ENCODE data around the gene SKAP1. TPM values are rescaled to one million over a fixed set of nuclear protein-coding genes. Genes with fewer than 3 reads are reported as not detected.

SKAP1 gene
- total RNA-seq, 1 donor from 2014 or later: 0.27 TPM

DNA sequence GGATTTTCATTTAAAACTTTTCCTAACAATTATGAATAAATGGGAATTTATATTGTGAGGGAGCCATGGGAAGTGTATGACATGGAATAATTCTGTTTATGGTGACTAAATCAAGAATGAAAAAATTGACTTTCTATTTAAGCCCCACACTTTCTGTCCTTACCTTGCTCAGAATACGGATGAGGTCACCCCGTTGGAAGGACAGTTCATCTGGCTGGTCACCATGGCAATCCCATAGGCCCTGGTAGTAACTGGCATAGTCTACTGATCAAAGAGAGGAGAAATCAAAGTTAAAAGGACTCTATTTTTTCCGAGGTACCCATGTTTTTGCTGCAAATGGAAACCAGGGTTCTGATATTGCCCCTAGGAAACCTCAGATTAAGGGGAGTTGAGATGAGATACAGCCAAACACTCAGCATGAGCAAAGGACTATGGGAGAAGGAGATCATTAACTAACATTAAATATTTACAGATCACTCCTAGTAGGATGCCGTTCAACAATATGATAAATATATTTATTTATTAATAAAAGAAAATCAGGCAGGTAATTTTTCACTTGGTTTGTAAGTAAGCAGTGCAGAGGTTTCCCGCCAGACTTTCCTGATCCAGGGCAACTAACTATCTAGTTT, 267.6 kb downstream of the SKAP1 start:
- no peak overlapping the region for H3K4me3 ChIP-seq
- H3K4me1 ChIP-seq: no peaks in the 10 kb centered on the region
- no peaks in the 10 kb centered on the region for H3K9me3 ChIP-seq (replicated peaks)
- no peak overlapping the region for H3K27ac ChIP-seq (replicated peaks)
- intact Hi-C loops (cut with micrococcal nuclease): no loop called here
- DNase-seq: no peak
- H3K36me3 ChIP-seq: no peaks in the 10 kb centered on the region
- peaks cover 43% of the 10 kb centered on the region for H3K27me3 ChIP-seq (ENCODE audit: low read depth)
- TF ChIP-seq CTCF (IDR thresholded peaks at IDR 0.05; ENCODE audit: borderline replicate concordance): no peak

DNA sequence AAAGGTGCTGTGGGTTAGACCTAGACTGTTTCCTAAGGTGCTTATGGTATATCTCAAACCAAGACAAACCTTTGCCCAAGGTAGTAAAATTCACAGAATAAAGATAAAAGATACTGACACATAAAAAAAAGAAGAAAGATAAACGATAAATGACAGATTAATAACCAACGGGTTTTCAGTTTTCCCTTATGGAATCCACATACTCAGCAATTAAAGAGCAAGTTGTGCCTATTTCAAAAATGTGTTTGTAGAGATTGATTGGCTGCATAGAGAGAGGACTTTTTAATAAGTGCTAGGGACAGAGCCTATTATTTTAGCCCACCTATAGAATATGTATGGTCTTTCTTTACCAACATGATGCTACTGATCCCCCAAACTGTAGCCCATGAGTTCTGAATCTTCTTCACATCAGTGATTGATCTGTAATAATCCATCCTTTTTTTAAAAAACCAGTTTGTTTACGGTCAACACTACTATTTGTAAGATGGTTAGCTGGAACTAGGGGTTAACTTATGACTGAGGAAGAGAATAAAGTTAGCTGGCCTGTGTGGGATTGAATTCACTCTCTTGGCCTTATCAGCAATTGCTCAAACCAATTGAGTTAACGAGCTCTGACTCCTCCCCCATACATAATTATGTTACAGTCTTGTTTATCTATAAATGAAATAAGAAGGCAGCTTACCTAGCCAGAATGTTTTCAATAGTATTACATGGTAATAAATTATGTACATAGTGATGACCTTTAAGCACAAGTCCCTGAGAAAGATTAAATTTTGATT, 268.7 kb downstream of the SKAP1 start:
- no peak for TF ChIP-seq CTCF (IDR thresholded peaks at IDR 0.05; ENCODE audit: borderline replicate concordance)
- intact Hi-C loops (cut with micrococcal nuclease): no loop called here

DNA sequence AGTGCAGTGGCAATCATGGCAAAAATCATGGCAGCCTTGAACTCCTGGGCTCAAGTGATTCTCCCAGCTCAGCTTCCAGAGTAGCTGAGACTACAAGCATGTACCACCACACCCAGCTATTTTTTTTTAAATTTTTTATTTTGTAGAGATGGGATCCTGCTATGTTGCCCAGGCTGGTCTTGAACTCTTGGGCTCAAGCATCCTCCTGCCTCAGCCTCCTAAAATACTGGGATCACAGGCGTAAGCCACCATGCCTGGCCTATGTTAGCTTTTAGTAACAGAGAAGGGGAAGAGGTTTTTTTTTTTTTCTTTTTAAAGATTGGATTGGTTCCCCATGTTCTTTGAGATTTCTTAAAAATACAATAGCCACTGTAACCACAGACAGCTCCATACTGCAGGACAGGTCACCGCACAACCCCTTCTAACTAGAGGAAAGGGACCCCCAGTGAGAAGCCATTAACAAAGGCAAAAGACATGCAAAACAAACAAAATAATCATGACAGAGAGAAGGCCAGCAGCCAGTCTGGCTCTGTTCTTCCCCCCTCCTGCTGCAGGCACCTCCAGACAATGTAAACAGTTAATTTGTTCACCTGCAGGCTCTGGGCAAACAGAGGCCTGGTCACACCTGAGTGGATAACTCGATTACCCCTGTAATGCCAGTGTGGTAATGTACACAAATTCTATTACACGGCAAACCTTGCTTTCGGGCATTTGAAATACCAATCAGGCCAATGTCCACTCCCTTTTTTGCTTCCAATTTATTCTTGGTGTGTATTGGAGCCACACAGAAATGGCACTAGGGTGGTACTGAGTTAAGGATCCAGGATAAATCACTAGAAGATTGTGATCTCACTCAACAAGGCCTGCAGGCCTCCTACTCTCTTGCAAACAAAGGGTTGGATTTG, 269.6 kb downstream of the SKAP1 start:
- DNase-seq: no peak
- Histone ChIP-seq H3K4me1 (no peaks in the 10 kb centered on the region), H3K36me3 (no peaks in the 10 kb centered on the region), H3K9me3 (replicated peaks) (no peaks in the 10 kb centered on the region), H3K27ac (replicated peaks) (no peak overlapping the region), H3K4me3 (no peak overlapping the region), H3K27me3 (ENCODE audit: low read depth) (peaks cover 43% of the 10 kb centered on the region)
- no peak for TF ChIP-seq CTCF (IDR thresholded peaks at IDR 0.05; ENCODE audit: borderline replicate concordance)
- intact Hi-C loops (cut with micrococcal nuclease): no loop called here

More for the DNA sequence above, 268.7 kb downstream of the SKAP1 start:
- no peak for DNase-seq
- no peaks in the 10 kb centered on the region for H3K4me1 ChIP-seq
- no peaks in the 10 kb centered on the region for H3K9me3 ChIP-seq (replicated peaks)
- peaks cover 43% of the 10 kb centered on the region for H3K27me3 ChIP-seq (ENCODE audit: low read depth)
- no peak overlapping the region for H3K4me3 ChIP-seq
- H3K27ac ChIP-seq (replicated peaks): no peak overlapping the region
- H3K36me3 ChIP-seq: no peaks in the 10 kb centered on the region

DNA sequence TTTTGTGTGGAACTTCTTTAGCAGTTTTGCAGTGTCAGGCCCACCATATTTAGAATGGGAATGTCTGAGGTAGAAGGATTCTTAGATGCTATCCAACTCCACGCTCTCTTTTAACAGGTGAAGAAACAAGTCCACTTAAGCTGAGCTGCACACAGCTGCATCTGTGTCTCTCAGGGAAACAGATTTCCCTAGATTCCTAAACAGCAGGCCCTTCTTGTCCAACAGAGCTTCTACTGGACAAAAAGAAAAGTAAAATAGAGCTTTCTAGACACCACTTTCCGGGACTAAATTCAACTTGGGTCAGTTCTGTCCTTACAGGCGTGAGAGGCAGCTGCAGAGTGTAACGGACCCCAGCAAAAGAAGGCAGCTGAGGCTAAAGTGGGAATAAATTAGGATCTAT, 270.8 kb downstream of the SKAP1 start:
- no peak for TF ChIP-seq CTCF (IDR thresholded peaks at IDR 0.05; ENCODE audit: borderline replicate concordance)
- intact Hi-C loops (cut with micrococcal nuclease): no loop called here
- H3K4me1 ChIP-seq: no peaks in the 10 kb centered on the region
- H3K4me3 ChIP-seq: no peak overlapping the region
- no peak for DNase-seq
- H3K9me3 ChIP-seq (replicated peaks): no peaks in the 10 kb centered on the region
- H3K36me3 ChIP-seq: no peaks in the 10 kb centered on the region
- peaks cover 43% of the 10 kb centered on the region for H3K27me3 ChIP-seq (ENCODE audit: low read depth)
- no peak overlapping the region for H3K27ac ChIP-seq (replicated peaks)

GRCh38 chr17:48155889-48156611, 274.0 kb downstream of the SKAP1 start:
- H3K27me3 ChIP-seq (ENCODE audit: low read depth): peaks cover 70% of the 10 kb centered on the region

More at GRCh38 chr17:48155889-48156611, 274.0 kb downstream of the SKAP1 start:
- H3K9me3 ChIP-seq (replicated peaks): no peaks in the 10 kb centered on the region
- H3K4me1 ChIP-seq: no peaks in the 10 kb centered on the region
- no peak overlapping the region for H3K4me3 ChIP-seq
- intact Hi-C loops (cut with micrococcal nuclease): no loop called here
- H3K36me3 ChIP-seq: no peaks in the 10 kb centered on the region
- no peak for DNase-seq
- no peak for TF ChIP-seq CTCF (IDR thresholded peaks at IDR 0.05; ENCODE audit: borderline replicate concordance)
- no peak overlapping the region for H3K27ac ChIP-seq (replicated peaks)
